ENCODE measurements around the gene DACT2.
"Not testable (repeated sequence)": the region's sequence is repeated elsewhere in the genome, so short reads cannot be mapped to it uniquely, and the experiment has no call there.

Gene DACT2

DNA sequence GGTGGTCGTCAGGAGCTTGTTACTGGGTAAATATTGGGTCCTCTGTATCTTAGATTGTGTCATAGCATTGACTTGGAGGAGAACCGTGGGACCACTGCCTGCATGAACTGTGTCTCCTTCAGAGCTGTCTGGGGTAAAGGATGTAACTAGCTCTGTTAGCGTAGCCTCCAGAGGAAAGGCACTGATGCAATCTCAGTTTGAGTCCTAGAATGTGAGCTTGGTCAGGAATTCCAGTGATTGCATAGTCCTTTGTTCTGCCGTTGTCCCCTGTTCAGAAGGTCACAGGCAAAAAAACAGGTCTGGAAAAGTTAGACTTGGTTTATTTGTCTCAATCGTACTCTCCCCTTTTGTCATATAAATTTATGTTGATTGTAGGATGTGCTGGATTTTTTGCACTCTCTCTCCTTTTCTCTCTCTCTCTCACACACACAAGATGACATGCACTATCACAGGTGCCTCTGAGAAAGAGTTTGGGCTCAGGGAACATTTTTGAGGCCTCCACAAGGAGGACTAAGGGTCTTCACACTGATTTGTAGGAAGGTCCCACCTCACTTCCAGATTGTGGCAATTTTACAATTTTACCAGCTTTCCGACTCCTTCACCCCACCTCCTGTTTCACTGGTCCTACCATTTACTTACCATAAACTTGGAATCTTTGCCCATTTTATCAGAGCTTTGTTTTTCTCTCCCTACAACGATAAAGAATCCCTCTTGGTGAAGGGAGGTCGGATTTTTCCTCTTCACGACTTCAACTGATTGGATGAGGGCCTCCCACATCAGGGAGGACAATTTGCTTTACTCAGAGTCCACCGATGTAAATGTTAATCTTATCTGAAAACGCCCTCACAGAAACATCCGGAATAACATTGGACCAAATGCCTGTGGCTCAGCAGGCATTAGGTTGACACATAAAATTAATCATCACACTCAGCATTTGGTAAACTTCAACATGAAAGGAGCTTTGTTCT is 7.0 kb upstream of the DACT2 start:
- no peak for DNase-seq (ENCODE audit: low read depth)

DNA sequence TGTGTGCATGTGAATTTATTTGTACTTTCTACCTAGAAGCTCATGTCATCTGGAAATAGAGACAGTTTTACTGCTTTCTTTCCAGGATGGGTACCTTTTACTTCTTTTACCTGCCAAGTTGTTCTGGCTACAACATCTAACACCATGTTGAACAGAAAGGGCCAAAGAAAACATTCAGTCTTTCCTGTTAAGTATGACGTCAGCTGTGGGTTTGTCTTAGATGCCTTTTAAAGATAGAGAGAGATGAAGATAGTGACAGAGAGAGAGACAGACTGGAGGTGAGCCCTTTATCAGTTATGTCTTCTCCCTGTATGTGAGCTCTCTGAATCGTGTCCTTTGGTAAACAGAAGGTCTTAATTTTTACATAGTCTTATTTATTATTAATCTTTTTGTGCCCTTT is 3.4 kb upstream of the DACT2 start:
- no peak for DNase-seq (ENCODE audit: low read depth)

DNA sequence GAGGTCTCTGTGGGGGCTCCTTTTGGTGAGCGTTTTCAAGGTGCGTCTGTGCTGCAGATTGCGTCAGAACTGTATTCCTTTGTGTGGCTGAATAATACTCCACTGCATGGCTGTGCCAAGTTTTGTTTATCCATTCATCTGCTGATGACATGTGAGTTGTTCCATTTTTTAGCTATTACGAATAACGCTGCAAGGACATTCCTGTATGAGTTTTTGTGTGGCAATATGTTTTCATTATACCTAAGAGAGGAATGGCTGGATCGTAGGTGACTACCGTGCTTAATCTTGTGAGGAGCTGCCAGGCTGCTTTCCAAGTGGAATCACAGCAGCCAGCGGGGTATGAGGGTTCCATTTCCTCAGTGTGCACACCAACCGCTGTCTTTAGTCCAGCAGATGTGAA is 1.1 kb upstream of the DACT2 start:
- no peak for DNase-seq (ENCODE audit: low read depth)

DNA sequence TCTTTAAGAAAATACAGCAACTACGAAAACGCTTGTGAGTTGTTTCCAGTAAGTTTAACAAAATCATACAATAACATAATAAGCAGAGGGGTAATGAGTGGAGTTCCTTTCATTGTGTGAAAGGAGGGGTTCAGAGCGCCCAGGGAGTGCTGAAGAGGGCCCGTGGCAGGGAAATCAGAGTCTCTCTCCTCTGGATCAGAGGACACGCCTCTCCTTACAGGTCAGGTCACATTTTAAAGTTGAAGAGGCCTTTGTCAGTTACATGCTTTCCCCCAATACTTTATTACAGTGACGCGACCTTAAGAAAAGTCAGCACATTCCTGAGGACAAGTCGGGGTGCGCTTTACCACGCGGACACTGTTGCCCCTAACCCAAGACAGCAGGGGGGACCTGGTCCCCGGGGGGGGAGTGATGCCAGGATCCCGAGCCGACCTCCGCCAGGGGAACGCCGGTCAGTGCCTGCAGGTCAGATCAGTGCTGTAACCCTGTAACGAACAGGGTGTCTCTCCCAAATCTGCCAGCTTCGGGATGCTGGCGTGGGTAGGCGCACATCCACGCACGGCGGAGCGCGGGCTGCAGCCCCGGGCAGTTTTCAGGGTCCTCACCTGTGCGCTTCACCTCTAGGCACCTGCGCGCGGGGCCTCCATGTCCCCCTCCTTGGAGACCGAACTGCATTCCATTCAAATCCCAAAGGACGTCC is 848 bp downstream of the DACT2 start:
- DNase-seq (ENCODE audit: low read depth): no peak

DNA sequence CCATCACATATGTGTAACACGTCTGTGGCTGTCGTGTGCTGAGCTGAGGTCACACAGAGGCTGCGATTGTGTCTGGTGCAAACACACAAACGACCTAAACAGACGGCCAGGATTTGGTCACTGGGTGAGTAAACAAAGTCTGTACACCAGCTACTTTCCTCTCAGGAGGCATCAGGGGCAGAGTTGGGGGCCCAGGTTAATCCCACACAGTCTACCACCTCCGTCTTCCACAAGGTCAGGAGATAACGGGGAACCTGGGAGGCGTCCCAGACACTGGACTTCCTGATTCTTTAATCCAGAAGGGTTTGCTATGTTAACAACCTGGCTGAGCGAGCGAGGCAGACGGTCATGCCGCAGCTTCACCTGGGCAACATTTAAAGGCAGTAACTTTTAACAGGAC is 1.5 kb downstream of the DACT2 start:
- DNase-seq (ENCODE audit: low read depth): no peak

DNA sequence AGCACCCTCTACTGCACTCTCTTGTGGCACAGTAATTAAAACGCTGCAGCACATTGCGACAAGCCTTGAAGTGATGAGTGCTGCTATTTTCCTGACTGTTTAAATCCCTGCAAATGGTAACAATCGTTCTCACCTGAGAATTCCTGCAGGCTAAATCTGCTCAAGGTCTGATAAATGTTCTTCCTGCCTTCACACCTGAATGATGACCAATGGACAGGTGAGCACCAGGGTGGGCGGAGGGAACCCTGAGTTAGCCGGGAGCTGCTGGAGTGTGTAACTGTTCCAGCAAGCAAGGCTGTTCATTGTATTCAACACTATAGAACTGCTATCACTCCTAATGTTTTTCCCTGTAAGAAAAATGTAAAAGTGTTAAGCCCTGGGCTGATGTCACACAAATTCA is 4.0 kb downstream of the DACT2 start:
- DNase-seq (ENCODE audit: low read depth): no peak

DNA sequence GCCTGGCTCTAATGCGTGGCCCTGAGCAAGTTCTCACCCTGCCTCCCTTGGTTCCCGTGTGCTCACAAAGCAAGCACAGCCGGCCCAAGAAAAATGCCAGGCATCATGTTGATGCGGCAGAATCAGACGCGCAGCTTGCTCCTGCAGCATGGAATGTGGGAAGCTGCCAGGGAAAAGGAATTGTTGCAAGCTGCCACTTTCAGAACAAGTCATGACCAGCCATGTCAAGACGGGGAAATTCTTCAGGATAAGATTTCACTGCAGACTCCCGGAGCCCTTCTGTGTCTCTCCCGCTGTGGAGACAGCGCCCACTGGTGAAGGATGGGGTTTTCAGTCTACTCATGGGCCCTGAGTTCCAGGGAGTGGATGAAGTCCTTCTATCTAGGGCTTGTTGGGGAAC is 4.6 kb downstream of the DACT2 start:
- DNase-seq (ENCODE audit: low read depth): no peak

DNA sequence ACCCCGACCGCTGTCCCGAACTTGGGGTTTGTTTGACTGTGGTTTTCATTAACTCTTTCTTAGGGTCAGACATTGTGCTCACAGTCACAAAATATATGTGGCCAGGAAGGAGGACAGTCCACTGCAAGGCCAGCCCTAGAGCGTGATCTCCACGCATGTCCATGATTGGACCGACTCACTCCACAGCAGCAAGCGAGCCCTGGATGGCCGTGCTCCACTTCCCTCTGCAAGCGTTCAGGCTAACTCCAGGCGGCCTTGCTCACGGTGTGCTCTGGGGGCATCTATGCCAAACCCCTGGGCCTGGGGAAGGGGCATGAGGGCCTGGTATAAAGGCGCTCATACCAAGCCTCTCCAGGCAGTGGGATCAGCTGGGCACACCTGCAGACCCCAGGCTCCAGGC is 5.6 kb downstream of the DACT2 start:
- DNase-seq (ENCODE audit: low read depth): no peak

DNA sequence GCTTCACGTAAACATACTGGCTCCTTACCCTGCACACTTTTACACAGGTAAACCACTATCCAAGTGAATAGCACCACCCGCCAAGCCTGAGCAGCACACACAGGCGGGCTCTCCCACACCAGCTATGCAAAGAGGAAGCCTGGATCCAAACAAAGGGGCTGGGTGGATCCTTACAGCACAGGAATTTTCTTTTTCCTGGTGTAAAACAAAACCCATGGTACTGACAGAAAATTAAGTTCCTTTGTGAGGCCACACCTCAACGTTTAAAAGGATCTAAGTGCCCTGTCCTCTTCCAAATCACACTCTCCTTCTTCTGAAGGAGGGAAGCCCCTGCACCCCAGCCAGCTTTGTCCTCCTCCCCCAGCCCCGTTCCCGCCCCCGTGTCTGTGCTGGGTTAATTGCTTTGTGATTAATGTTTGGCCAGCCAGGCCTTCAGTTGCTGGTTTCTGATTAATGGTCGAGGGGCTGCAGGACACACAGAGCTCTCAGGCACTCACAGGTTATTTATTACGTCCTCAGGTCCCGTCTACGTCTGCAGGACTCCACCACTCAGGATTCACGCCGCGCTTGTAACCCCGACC is 6.1 kb downstream of the DACT2 start:
- DNase-seq (ENCODE audit: low read depth): no peak

DNA sequence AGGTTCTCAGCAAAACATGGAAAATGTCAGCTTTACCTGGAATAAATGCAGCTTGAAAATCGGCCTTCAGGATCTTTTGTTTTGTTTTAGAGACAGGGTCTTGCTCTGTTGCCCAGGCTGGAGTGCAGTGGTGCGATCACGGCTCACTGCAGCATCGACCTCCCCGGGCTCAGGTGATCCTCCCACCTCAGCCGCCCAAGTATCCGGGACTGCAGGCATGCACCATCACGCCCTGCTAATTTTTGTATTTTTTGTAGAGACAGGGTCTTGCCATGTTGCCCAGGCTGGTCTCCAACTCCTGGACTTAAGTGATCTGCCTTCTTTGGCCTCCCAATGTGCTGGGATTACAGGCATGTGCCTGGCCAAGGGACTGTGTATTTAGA is 7.5 kb downstream of the DACT2 start:
- not testable (repeated sequence) for DNase-seq (ENCODE audit: low read depth)

DNA sequence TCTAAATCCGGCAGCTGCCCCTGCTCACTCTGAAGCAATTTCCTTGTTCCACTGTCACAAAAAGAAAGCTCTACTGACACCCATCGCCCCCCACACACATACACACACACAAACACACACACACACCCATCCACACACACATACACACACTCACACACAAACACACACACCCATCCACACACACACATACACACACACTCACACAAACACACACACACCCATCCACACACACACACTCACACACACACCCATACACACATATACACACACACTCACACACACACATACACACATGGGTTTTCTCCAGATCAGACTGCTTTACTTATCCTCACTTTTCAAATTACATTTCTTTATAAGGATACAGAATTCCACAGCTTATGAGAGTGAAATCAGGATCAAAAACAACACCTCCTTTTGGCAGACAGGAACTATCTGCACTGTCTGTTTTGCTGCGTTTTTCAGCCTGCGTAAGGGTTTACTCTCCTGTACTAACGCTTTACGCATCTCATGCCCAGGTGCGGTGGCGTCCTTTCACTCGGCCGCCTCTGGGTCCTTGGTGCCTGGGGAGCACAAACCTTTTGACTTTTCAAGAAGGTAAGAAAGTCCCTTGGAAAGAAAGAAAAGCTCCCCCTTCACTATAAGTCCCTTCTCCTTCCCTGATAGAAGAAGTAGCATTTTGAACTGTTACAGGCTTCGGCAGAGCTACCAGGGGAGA is 8.0 kb downstream of the DACT2 start:
- no peak for DNase-seq (ENCODE audit: low read depth)

DNA sequence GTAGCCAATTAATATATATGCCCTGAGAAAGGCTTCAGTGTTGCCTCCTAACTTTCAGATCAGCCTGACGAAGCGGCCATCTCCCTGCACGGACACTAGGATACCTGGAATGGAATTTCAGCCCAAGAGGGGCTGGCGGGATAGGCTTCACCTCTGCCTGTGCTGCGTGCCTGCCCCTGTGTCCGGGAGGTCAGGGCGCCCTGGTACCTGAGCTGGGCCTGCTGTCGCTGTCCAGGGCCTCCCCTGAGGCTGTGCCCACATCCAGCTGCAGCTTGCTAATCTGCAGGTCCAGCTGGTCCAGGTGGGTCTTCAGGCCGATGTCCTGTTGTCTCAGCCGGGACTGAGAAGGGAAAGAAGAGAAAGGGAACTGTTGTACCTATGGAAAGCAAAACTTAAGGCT is 8.6 kb downstream of the DACT2 start:
- DNase-seq (ENCODE audit: low read depth): no peak

DNA sequence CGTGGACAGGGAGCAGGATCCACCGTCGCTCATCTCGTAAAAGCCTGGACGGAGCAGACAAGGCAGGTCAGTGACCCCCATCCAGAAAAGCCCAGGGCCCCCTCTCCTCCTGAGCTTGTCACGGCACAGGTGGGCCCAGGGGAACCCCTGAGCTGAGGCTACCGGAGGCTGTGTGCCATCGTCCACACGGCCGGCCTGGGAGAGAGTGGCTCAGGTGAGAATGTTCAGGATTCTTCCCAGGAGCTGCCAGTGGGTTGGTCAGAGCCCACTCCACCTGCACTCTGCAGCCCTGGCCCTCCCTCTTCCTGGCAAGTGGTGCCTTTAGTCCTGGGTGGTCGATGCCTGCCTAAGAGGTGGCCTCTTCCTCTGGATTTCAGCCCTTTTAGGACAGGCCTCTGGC is 9.2 kb downstream of the DACT2 start:
- DNase-seq (ENCODE audit: low read depth): no peak

DNA sequence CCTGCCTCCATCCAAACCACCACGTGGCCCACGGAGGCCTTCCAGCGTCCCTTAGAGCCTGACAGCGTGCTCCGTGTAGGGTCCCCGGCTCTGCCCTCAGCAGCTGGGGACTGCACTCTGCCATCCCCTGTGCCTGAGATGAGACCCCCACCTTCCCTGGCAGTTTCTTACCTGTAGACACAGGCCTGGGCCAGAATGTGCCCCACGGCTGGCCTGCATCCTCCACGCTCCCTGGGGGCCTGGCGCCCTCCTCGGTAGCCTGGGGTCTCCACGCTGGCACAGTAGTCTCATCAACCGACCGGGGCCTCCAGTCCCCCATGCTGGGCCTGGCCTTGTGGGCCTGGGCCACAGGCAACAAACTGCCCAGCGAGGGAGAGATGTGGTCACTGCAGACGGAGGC is 9.6 kb downstream of the DACT2 start:
- DNase-seq (ENCODE audit: low read depth): no peak

DNA sequence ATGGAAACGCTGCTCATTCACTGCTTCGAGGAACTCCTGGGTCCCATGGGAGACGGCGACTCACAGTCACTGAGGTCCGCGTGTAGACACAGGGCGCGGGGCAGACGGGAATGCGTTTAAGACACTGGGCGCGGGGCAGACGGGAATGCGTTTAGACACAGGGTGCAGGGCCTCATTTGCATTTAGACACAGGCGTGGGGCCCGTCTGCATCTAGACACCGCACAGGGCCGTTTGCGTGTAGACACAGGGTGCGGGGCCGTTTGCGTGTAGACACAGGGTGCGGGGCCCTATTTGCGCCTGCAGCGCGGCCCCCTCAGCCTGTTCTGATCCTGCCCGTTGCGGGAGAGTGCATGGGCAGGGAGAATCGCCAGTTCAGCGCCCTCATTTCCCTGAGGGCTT is 10.4 kb downstream of the DACT2 start:
- no peak for DNase-seq (ENCODE audit: low read depth)

DNA sequence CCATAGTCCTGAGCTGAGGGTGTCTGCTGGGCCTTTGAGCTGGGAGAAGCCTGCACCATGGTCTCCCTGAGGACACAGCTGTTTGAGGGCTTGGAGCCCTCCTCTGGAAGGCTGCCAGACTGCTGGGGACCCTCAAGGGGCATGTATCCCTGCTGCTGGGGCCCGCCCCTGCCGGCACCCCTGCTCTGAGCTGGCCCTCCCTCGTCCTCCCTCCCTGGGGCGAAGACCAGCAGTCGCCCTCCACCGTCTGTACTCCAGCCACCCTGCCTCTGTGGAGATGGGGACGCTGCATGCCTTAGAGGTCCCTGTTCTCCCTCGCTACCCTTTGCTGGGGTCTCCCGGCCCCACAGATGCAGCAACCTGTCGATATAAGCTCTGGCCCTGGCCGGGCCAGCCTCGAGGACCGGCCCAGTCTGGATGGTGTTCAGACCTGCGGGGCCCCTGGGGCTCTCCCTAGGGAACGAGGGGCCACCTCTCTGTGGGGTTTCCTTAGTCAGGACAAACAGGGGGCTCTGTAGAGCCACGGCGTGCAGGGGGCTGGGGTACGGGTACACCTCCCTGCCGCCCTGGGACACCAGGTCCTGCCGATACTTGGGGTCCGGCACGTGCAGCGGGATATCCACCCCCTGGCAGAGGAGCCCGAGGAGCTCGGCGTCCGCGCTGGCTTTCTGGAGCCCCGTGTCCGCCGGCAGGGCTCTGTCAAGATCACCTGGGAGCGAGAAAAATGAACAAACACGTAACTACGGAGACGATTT is 11.0 kb downstream of the DACT2 start:
- no peak for DNase-seq (ENCODE audit: low read depth)

DNA sequence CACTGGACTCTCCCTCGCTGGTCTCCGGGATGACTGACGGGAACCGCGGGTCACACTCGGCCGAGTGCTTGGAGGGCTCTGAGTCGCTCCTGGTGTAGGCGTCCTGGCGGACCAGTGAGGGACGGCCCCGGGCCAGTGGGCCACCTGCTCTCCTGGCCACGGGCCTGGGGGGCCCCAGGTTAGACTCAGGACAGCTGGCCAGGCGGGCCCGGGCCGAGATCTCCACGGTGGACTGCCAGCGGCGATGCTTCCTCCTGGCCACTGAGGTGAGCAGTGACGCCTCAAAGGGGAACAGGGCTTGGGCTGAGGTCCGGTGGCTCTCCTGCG is 11.9 kb downstream of the DACT2 start:
- DNase-seq (ENCODE audit: low read depth): no peak

DNA sequence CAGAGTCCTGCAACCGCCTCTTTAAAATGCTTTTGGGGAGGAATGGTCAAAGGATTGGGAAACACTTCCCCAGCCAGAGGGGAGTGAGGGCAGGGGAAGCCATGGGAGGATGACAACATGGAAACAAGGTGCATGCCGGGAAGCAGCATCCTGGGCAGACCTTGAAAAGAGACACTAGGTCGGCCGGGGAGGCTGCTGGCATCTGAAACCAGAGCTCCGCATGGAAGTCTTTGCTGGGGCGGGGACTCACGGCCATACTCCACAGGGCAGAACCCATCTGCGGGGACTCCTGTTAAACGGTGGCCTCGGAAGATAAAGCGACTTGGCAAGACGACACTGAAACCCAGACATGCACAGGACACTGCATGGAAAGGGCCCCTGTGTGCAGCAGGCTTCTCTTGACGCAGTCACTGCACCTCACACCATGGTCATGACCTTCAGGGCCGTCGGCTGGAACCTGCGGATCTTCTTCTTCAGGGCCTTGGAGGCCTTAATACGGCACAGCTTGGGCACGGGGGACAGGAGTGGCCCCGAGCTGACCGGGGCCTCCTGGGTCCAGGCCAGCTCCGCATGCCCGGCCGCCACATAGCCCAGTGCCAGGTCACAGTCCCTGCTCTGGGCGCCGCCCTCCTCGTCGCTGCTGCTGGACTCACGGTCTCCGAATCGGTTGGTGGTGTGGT is 12.4 kb downstream of the DACT2 start:
- no peak for DNase-seq (ENCODE audit: low read depth)

DNA sequence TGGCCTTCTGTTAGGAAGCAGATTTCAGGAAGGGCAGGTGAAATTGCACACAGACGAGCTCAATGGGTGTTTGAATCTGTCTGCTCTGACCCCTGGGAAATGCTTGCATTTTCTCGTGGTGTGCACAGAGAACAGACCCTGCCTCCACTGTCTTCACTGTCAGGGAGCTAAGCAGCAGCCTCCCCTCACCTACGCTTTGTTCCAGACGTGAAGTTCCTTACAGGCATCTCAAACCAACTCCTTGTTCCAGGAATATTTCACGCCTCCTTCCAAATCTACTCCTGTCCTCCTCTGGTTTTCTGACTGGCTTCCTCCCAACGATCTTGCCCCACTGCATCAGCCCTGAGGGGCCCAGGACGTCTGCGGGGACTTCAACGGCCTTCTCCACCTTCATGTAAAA is 13.7 kb downstream of the DACT2 start:
- DNase-seq (ENCODE audit: low read depth): no peak

DNA sequence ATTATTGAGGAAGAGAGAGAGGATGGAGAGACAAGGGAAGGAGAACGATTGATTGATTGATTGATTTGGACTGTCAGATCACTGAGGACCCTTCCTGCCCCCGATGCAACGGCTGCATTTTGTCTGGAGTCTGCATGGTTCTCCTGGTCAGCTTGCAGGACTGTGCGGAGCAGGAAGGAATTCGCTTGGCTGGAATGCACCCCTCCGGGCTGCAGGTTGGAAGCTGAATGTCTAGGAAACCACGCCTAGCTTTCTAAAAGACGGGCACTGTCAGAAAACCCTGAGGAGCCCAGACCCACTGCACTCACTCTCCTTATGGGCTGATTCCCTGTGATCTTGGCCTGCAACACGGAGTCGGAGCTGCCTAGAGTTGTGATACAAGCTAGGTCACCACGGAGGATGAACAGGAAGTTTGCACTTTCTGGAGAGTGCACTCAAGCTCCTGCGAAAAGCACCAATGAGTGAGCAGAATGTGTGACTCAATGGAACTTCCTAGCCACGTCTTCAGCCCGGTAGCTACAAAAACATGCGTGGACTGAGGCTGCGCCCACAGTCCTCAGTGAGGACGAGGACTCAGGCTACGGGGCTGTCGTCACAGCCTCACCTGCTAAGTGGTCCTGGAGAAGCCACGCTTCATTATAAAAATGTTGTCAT is 14.4 kb downstream of the DACT2 start:
- no peak for DNase-seq (ENCODE audit: low read depth)

DNA sequence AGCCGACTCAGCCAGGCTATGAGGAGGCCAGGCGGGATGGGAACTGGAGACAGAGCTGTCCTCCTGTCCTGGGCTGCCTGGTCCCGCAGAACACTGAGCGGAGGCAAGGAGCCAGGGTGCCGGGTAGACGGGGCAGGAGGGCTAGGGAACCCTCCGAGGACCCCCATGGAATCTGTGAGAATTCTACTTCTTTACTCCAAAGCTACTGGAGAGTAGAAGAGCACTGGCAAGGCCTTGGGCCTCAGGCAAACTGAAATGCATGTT is 14.9 kb downstream of the DACT2 start:
- no peak for DNase-seq (ENCODE audit: low read depth)
